IMR-90 (cell line): ENCODE results near the gene PSMB2. TPM values are rescaled to one million over a fixed set of nuclear protein-coding genes. Genes with fewer than 3 reads are reported as not detected.

ENCODE experiments used
- ATAC-seq: fragments of 200-7000 bp; cut with Tn5 transposase; 2 replicates; pipeline ENCODE4 v1.9.1; 2020; ENCODE audit warnings: low read depth, mild to moderate bottlenecking, moderate library complexity
- BruUV-seq: library from RNA; stranded (reverse); fragments of 400-500 nt; replicated peaks from 2 replicates; lab custom pipeline; 2021; lab: Mats Ljungman, UMichigan
- CTCF ChIA-PET: fragments of 300-600 bp; formaldehyde crosslinking; extraction: SDS; loops from one replicate; lab custom pipeline; 2021; ENCODE audit warnings: antibody characterized with exemption; lab: Yijun Ruan, JAX
- POLR2A ChIA-PET: fragments of 300-600 bp; sonication (Branson Sonifier 250); formaldehyde crosslinking; loops from one replicate; lab custom pipeline; 2022; ENCODE audit warnings: antibody characterized with exemption; ENCODE audit not compliant: unreplicated experiment; lab: Charles Lee
- DNase-seq: peaks from one replicate; pipeline ENCODE4 v3.0.0; 2013
- H2AFZ ChIP-seq: replicated peaks from 2 replicates; pipeline ENCODE3; 2013; ENCODE audit warnings: low read length, mild to moderate bottlenecking; ENCODE audit not compliant: poor library complexity
- H2AK5ac ChIP-seq: 2 replicates; pipeline ENCODE4 v1.6.1; 2013; ENCODE audit warnings: low read depth, low read length, inconsistent platforms
- H2AK9ac ChIP-seq: replicated peaks from 2 replicates; pipeline ENCODE3; 2013; ENCODE audit warnings: mild to moderate bottlenecking, low read depth, low read length, moderate library complexity; ENCODE audit not compliant: poor library complexity
- H2BK120ac ChIP-seq: 2 replicates; pipeline ENCODE4 v1.6.1; 2013; ENCODE audit warnings: low read depth, low read length, inconsistent platforms
- H2BK15ac ChIP-seq: 3 replicates; pipeline ENCODE4 v1.6.1; 2013; ENCODE audit warnings: low read depth, low read length, inconsistent platforms
- H2BK20ac ChIP-seq: 2 replicates; pipeline ENCODE4 v1.6.1; 2013; ENCODE audit warnings: low read depth, mild to moderate bottlenecking, inconsistent platforms, low read length, moderate library complexity
- H2BK5ac ChIP-seq: 2 replicates; pipeline ENCODE4 v1.6.1; 2013; ENCODE audit warnings: mild to moderate bottlenecking, low read depth, low read length, inconsistent platforms; ENCODE audit not compliant: poor library complexity, severe bottlenecking
- H3K14ac ChIP-seq: replicated peaks from 2 replicates; pipeline ENCODE4 v1.6.1; 2013; ENCODE audit warnings: low read depth, low read length, inconsistent platforms
- H3K18ac ChIP-seq: 2 replicates; pipeline ENCODE4 v1.6.1; 2013; ENCODE audit warnings: low read depth, low read length, control low read depth
- H3K23ac ChIP-seq: 2 replicates; pipeline ENCODE4 v1.6.1; 2013; ENCODE audit warnings: low read depth, low read length, inconsistent platforms
- H3K27ac ChIP-seq: 2 replicates; pipeline ENCODE4 v1.5.1; 2013; ENCODE audit warnings: mild to moderate bottlenecking, control low read depth, low read length; ENCODE audit not compliant: insufficient read depth
- H3K27me3 ChIP-seq: 2 replicates; pipeline ENCODE4 v1.6.1; 2013; ENCODE audit warnings: low read length; ENCODE audit not compliant: control insufficient read depth, insufficient read depth
- H3K36me3 ChIP-seq: 2 replicates; pipeline ENCODE4 v1.6.1; 2013; ENCODE audit warnings: low read length, mixed read lengths; ENCODE audit not compliant: control insufficient read depth, insufficient read depth
- H3K4ac ChIP-seq: 2 replicates; pipeline ENCODE4 v1.6.1; 2013; ENCODE audit warnings: low read depth, low read length, inconsistent platforms
- H3K4me1 ChIP-seq: 2 replicates; pipeline ENCODE4 v1.6.1; 2013; ENCODE audit warnings: low read length, mixed read lengths; ENCODE audit not compliant: control insufficient read depth, insufficient read depth
- H3K4me2 ChIP-seq: 2 replicates; pipeline ENCODE4 v1.6.1; 2013; ENCODE audit warnings: low read depth, mild to moderate bottlenecking, control low read depth, low read length, moderate library complexity
- H3K4me3 ChIP-seq: 2 replicates; pipeline ENCODE4 v1.5.1; 2013; ENCODE audit warnings: low read depth, mild to moderate bottlenecking, control low read depth, low read length, moderate library complexity; ENCODE audit not compliant: insufficient read depth
- H3K56ac ChIP-seq: 2 replicates; pipeline ENCODE4 v1.6.1; 2013; ENCODE audit warnings: low read length, inconsistent platforms; ENCODE audit not compliant: insufficient read depth; ENCODE audit errors: extremely low read depth
- H3K79me1 ChIP-seq, 2 experiments: 2 replicates each; pipeline ENCODE4 v1.6.1; 2013; ENCODE audit warnings: low read length in 2 of 2, inconsistent platforms in 1 of 2, low read depth in 1 of 2
- H3K9ac ChIP-seq: 2 replicates; pipeline ENCODE4 v1.6.1; 2013; ENCODE audit warnings: low read depth, low read length, control low read depth
- H3K9me1 ChIP-seq: 2 replicates; pipeline ENCODE4 v1.6.1; 2013; ENCODE audit warnings: low read length, inconsistent platforms; ENCODE audit not compliant: insufficient read depth
- H3K9me3 ChIP-seq: 2 replicates; pipeline ENCODE4 v1.6.1; 2013; ENCODE audit warnings: low read length; ENCODE audit not compliant: control insufficient read depth, insufficient read depth
- H4K20me1 ChIP-seq: 2 replicates; pipeline ENCODE4 v1.6.1; 2013; ENCODE audit warnings: low read length, inconsistent platforms; ENCODE audit not compliant: insufficient read depth
- H4K5ac ChIP-seq: 2 replicates; pipeline ENCODE4 v1.6.1; 2013; ENCODE audit warnings: mild to moderate bottlenecking, low read depth, low read length, control low read depth
- H4K8ac ChIP-seq, 2 experiments: 2 replicates each; pipeline ENCODE4 v1.6.1; 2013; ENCODE audit warnings: low read depth in 2 of 2, low read length in 2 of 2, control low read depth in 1 of 2, inconsistent platforms in 1 of 2
- H4K91ac ChIP-seq: 2 replicates; pipeline ENCODE4 v1.6.1; 2013; ENCODE audit warnings: low read depth, low read length, inconsistent platforms; ENCODE audit not compliant: insufficient read depth
- CHD1 ChIP-seq: IDR thresholded peaks from 2 replicates; pipeline ENCODE4 v1.6.1; 2012; ENCODE audit warnings: low read depth, low read length, improper control_type of control experiment
- CTCF ChIP-seq: conservative IDR thresholded peaks from 2 replicates; pipeline ENCODE4 v1.5.1; 2012; ENCODE audit warnings: mild to moderate bottlenecking, low read depth, low read length, improper control_type of control experiment
- ELK1 ChIP-seq: fragments of 150-350 bp; IDR thresholded peaks from 2 replicates; pipeline ENCODE4 v1.6.1; 2016; ENCODE audit warnings: low read depth, mild to moderate bottlenecking, low read length, moderate library complexity, borderline replicate concordance
- FOS ChIP-seq: fragments of 150-350 bp; IDR thresholded peaks from 2 replicates; pipeline ENCODE4 v1.6.1; 2016; ENCODE audit warnings: low read depth, low read length
- MAFK ChIP-seq: IDR thresholded peaks from 2 replicates; pipeline ENCODE4 v1.6.1; 2012; ENCODE audit warnings: low read depth, low read length, improper control_type of control experiment
- MAZ ChIP-seq: IDR thresholded peaks from 2 replicates; pipeline ENCODE4 v1.6.1; 2012; ENCODE audit warnings: low read depth, mild to moderate bottlenecking, low read length, improper control_type of control experiment, moderate library complexity, borderline replicate concordance
- MXI1 ChIP-seq: IDR thresholded peaks from 2 replicates; pipeline ENCODE4 v1.6.1; 2012; ENCODE audit warnings: low read depth, mild to moderate bottlenecking, low read length, moderate library complexity, borderline replicate concordance
- NFE2L2 ChIP-seq: fragments of 150-350 bp; IDR thresholded peaks from 2 replicates; pipeline ENCODE4 v1.6.1; 2016; ENCODE audit warnings: low read depth, mild to moderate bottlenecking, low read length
- POLR2A ChIP-seq: IDR thresholded peaks from 2 replicates; pipeline ENCODE4 v1.6.1; 2012; ENCODE audit warnings: mild to moderate bottlenecking, low read depth, low read length
- RAD21 ChIP-seq: IDR thresholded peaks from 2 replicates; pipeline ENCODE4 v1.6.1; 2012; ENCODE audit warnings: low read length, improper control_type of control experiment
- RCOR1 ChIP-seq: IDR thresholded peaks from 2 replicates; pipeline ENCODE4 v1.6.1; 2012; ENCODE audit warnings: mild to moderate bottlenecking, low read length, improper control_type of control experiment; ENCODE audit not compliant: insufficient replicate concordance
- USF2 ChIP-seq: fragments of 150-350 bp; IDR thresholded peaks from 2 replicates; pipeline ENCODE4 v1.6.1; 2017; ENCODE audit warnings: mild to moderate bottlenecking, antibody characterized with exemption, low read length, low read depth
- WGBS, 2 experiments: methylation state at CpG; one replicate each; pipeline versions ENCODE4 v1.1.5 to v1.1.7; 2013; ENCODE audit warnings: missing lambda C conversion rate in 2 of 2; ENCODE audit not compliant: insufficient read length in 1 of 2; ENCODE audit errors: extremely low coverage in 2 of 2; 5-methylcytosine and 5-hydroxymethylcytosine counted together
- dilution Hi-C: fragments of 300-500 bp; cut with HindIII; formaldehyde crosslinking; loops from one replicate; pipeline ENCODE4 v1.14.3; 2018; ENCODE audit warnings: low sequenced_read_pairs; ENCODE audit not compliant: unreplicated experiment
- in situ Hi-C: fragments of 300-500 bp; cut with MboI; formaldehyde crosslinking; loops from 3 replicates; pipeline ENCODE4 v1.14.3; 2019; ENCODE audit warnings: low sequenced_read_pairs, inconsistent platforms, mixed read lengths
- intact Hi-C: fragments of 100-400 bp; cut with micrococcal nuclease; formaldehyde crosslinking; loops from 2 replicates; pipeline ENCODE4 v1.10.0; 2022
- polyA plus RNA-seq, 3 experiments: library from polyadenylated mRNA; depleted of rRNA; stranded (reverse); fragments of >200 nt; gene quantifications; 2 replicates each; pipeline ENCODE4 v1.2.3, GENCODE V29; 2012; ENCODE audit warnings: low replicate concordance in 1 of 3
- total RNA-seq: library from RNA; depleted of rRNA; stranded (reverse); fragments of >200 nt; gene quantifications from 2 replicates; pipeline ENCODE4 v1.2.3, GENCODE V29; 2012

PSMB2 gene
- total and polyA plus RNA-seq, 2 of the 4 experiments (the other 2 are of a cell fraction) = 23.8 to 86.2 TPM

GRCh38 chr1:35641233-35641866 lies at the start of gene PSMB2 (continued):
- TF ChIP-seq USF2 (no peak), MXI1 (peak; percentile 89), NFE2L2 (0 out of 2 replicates have a peak, but pooled peaks have one; percentile 15)

- CTCF ChIA-PET = interaction anchor here (0.5 kb wide), 1 partner anchor 12 kb away, joined by 6 read pairs; no protein-coding TSS in a partner anchor
- no CpG with 5 or more reads among the region's 9 CpGs for WGBS, 2 experiments
- TF ChIP-seq ELK1 = no peak
- TF ChIP-seq MAZ = no peak
- no peak for TF ChIP-seq CHD1
- no peak for TF ChIP-seq RCOR1
- no peak for TF ChIP-seq CTCF
- no peak for TF ChIP-seq RAD21
- no peak for TF ChIP-seq FOS
- no peak for TF ChIP-seq POLR2A
- TF ChIP-seq NFE2L2 = no peak
- no peak for TF ChIP-seq MAFK
- no peak for TF ChIP-seq USF2
These were observed 49.8 kb upstream of the PSMB2 start for GRCh38 chr1:35691080-35691479.

More at GRCh38 chr1:35691080-35691479, 49.8 kb upstream of the PSMB2 start:
- POLR2A ChIA-PET = no interaction called here
- no peaks in the 10 kb centered on the region for H3K9me1 ChIP-seq
- ATAC-seq (no peak), DNase-seq (no peak)
- intact Hi-C loops = no loop called here
- in situ Hi-C loops = no loop called here
- H3K18ac ChIP-seq = no peak overlapping the region
- H3K23ac ChIP-seq = no peak overlapping the region
- H3K79me1 ChIP-seq = no peaks in the 10 kb centered on the region
- no peaks in the 10 kb centered on the region for H3K4me1 ChIP-seq
- no peak overlapping the region for H3K14ac ChIP-seq
- no peak overlapping the region for H3K4me2 ChIP-seq
- no peaks in the 10 kb centered on the region for H3K9me3 ChIP-seq
- H3K27me3 ChIP-seq = peaks cover 37% of the 10 kb centered on the region
- no peaks in the 10 kb centered on the region for H3K36me3 ChIP-seq
- no TSS peak for BruUV-seq
- no peak overlapping the region for H3K27ac ChIP-seq
- H2AFZ ChIP-seq = no peak overlapping the region
- no peak overlapping the region for H2AK5ac ChIP-seq
- H2BK15ac ChIP-seq = no peak overlapping the region
- H4K5ac ChIP-seq = no peak overlapping the region
- H3K4me3 ChIP-seq = no peak overlapping the region
- H4K20me1 ChIP-seq = no peaks in the 10 kb centered on the region
- no peak overlapping the region for H2AK9ac ChIP-seq
- no peak overlapping the region for H3K4ac ChIP-seq
- no peak overlapping the region for H4K91ac ChIP-seq
- no peak overlapping the region for H2BK20ac ChIP-seq
- no peak overlapping the region for H2BK120ac ChIP-seq
- no peak overlapping the region for H3K9ac ChIP-seq
- no peak overlapping the region for H4K8ac ChIP-seq
- no peak overlapping the region for H3K56ac ChIP-seq
- H2BK5ac ChIP-seq = no peak overlapping the region
- dilution Hi-C loops = no loop called here
